NCI-H128 (cell line): ENCODE data around the gene KRT7.

ENCODE experiments used
- DNase-seq: peaks from one replicate; lab custom pipeline; 2025; ENCODE audit not compliant: unreplicated experiment; lab: John Stamatoyannopoulos, UW

KRT7 gene

DNA sequence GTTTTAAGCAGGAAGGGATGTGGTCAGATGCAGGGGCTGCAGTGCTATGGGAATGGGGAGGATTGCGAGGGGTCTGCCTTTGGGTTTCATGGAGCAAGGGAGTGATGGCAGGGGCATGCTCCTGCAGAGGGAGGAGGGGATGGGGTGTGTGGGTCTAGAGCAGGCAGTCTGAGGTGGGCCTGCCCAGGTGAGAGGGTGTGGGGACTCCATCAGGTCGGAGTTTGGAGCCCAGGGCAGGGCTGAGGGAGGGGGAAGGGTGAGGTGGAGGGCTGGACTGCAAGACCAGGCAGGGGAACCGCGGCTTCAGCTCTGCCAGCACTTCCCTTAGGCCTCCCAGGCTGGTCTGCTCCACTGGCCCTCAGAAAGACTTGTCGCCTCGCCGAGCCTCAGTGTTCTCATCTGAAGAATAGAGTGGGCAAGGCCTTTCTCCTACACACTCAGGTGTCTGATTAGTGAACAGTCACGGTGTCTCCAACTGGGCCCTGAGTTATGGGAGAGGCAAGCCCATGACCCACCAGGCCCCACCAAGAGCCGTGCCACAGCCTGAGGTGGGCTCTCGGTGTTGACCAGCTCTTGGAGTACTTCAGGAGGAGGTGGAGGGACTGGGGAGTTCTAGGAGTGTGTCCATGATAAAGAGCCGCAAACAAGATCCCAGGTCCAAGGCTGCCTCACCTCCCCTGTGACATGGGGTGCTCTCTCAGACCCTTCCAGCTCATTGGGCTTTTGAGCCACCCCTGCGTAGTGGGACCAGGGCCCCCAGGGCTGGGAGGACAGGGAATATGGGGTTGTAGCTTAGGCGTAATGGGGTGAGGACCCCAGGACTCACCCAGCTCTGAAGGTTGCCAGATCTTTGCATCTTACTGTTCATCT is 21.1 kb upstream of the KRT7 start:
- DNase-seq = no peak

GRCh38 chr12:52212701-52213563 is 20.1 kb upstream of the KRT7 start:
- DNase-seq = no peak

- no peak for DNase-seq
These were observed 19.3 kb upstream of the KRT7 start for GRCh38 chr12:52213564-52214420.

GRCh38 chr12:52214421-52214802 is 18.6 kb upstream of the KRT7 start:
- no peak for DNase-seq

- DNase-seq = no peak
These were observed 17.4 kb upstream of the KRT7 start for GRCh38 chr12:52215587-52216031.

GRCh38 chr12:52216100-52216499 is 16.9 kb upstream of the KRT7 start:
- DNase-seq = no peak

GRCh38 chr12:52216807-52217206 is 16.2 kb upstream of the KRT7 start:
- DNase-seq = no peak

GRCh38 chr12:52217223-52217622 is 15.8 kb upstream of the KRT7 start:
- DNase-seq = no peak

GRCh38 chr12:52218001-52218400 is 15.0 kb upstream of the KRT7 start:
- DNase-seq = no peak

- DNase-seq = no peak
These were observed 12.6 kb upstream of the KRT7 start for GRCh38 chr12:52220477-52220876.

DNA sequence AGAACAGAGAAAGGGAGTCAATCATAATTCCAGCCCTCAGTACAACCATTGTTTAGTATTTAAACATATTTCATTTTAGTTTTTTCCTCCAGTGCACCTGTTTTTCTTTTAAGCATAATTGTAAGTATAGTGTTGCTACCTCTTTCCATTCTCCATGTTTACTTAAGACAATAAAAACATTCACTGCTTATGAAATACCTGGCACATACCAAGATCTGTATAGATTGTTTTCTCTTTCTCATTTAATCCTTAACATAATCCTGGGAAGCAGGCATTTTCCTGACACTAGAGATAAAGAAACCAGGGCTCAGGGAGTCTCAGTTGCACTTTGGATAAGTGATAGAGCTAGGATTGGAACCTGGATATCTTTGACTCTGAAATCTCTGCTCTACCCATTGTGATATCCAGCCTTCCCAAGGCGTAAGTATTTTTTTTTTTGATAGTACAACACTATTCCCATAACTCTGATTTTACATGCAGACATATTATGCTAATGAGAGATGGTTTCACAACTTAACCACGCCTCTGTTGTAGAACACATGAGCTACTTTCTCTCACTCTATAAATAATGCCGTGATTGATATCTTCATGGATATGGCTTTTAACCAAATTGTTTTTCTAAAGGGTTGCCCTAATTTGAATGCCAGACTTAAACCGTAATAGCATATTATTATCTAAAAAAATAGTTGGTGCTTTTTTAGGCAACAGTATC is 11.8 kb upstream of the KRT7 start:
- DNase-seq = no peak

DNA sequence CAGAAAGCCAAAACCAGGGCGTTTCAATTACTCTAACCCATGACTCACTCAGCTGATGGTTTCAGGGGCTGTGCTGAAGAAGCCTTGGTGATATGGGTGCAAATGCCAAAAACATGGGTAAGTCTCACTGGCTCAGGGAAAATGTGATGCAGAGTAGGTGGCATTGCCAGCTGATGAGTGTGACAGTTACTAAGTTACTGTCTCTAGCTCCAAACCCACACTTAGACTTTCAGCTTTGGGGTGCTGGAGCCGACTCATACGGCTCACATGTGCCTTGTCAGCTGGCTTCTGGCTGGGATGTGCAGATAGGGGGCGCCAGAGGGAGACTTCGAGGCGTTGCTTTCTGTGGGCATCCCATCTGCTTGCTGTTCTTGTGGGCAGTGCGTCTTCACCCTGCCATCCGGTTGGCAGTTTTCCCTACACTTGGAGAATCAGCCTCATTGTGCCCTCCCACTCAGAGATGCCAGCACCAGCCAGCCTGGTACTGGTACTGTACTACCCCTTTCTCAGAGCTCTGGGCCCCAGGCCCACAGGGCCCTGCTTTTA is 11.1 kb upstream of the KRT7 start:
- no peak for DNase-seq

GRCh38 chr12:52222692-52223091 is 10.4 kb upstream of the KRT7 start:
- no peak for DNase-seq

DNA sequence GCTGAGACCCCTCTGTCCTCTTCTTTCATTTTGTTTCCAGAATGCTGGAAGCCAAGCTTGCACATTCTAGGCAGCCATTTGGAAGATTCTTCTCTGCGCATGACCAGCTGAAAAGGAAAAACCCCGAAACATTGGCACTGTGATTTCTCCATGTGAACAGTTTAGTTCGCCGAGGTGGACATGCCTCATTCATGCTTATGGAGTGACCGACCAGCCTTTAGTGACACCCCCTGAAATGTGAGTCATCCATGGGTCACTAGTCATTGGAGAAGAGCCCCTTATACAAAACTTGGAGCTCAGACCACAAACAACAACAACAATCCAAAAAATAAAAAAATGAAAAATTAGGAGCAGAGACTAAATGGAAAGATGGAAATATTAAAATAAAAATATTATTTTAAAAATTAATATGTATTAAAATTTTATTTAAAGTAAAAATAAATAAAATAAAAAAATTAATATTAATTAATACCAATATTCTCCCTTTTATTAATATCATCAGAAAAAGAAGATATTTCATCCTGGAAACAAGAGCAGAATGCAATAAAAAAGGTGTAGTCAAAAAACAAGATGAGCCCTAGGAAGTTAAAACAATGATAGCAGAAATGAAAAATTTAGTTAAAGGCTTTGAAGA is 9.5 kb upstream of the KRT7 start:
- DNase-seq = no peak

GRCh38 chr12:52224151-52224550 is 8.9 kb upstream of the KRT7 start:
- DNase-seq = no peak

DNA sequence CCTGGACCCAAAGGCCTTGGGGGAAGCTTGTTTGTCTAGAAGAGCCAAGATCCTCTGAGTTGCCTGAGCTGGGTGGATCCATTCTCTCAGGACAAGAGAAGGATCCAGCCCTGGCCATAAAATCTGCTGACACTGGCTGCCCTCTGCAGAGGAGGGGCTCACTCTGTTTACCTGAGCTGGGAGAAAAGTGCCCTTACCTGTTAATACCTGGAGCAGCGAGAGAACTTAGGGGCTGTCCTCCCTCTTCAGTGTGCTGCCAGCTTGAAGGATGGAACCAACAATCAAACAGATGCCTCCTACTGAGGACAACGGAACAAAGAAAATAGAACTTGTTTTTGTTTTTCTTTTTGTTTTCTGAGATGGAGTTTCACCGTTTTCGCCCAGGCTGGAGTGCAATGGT is 7.3 kb upstream of the KRT7 start:
- no peak for DNase-seq

- DNase-seq = no peak
These were observed 6.6 kb upstream of the KRT7 start for GRCh38 chr12:52226446-52226845.

DNA sequence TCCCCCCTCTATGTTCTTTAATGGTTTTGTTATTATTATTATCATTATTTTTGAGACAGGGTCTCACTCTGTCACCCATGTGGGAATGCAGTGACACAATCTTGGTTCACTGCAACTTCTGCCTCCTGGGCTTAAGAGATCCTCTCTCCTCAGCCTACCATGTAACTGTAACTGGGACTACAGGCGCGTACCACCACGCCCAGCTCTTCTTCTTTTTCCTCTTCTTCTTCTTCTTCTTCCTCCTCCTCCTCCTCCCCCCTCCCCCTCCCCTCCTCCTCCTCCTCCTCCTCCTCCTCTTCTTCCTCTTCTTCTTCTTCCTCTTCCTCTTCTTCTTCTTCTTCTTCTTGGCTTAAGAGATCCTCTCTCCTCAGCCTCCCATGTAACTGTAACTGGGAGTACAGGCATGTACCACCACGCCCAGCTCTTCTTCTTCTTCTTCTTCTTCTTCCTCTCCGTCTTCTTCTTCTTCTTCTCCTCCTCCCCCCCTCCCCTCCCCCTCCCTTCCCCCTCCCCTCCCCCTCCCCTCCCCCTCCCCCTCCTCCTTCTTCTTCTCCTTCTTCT is 5.4 kb upstream of the KRT7 start:
- DNase-seq = no peak

GRCh38 chr12:52228366-52228765 is 4.7 kb upstream of the KRT7 start:
- no peak for DNase-seq
